HCEC 1CT (cell line): ENCODE results near the gene EPHB2.
"Not testable (repeated sequence)": the region's sequence is repeated elsewhere in the genome, so short reads cannot be mapped to it uniquely, and the experiment has no call there.

Source experiments
- DNase-seq: peaks from one replicate; pipeline ENCODE4 v3.0.0-alpha.2; 2017

The EPHB2 gene

DNA sequence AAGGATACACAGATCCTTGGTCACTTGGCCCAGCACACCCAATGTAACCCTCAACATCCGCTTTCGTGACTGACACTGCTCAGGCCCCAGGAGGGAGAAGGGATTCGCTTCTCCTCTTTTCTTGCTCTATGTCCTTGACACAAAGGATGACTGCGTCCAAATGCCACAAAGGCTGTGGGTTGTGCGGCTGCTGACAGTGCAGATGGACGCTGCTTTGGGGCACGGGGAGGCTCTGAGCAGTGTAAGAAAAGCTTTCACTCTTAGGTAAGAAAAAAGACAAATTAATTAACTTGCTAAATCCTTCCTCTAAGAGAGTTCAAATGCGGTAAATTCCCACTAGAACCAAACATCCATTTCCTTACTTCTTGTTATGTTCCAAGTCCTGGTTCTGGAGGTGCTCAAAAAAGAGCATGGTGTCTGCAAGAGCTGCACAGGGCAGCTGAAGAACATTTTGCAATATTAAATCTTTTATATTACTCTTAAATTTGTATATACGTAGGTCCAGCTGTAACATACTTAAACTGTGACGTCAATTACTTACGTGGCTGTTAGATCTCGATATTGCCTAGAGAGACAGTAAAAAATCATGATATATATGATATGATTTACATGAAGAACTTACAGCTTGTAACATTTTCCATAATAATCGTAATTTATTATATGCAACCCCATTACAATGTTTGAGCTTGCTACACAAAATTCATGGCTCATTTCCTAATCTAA lies 19.4 kb upstream of the EPHB2 start:
- DNase-seq = no peak

GRCh38 chr1:22694172-22694571 lies 16.5 kb upstream of the EPHB2 start:
- DNase-seq = no peak

DNA sequence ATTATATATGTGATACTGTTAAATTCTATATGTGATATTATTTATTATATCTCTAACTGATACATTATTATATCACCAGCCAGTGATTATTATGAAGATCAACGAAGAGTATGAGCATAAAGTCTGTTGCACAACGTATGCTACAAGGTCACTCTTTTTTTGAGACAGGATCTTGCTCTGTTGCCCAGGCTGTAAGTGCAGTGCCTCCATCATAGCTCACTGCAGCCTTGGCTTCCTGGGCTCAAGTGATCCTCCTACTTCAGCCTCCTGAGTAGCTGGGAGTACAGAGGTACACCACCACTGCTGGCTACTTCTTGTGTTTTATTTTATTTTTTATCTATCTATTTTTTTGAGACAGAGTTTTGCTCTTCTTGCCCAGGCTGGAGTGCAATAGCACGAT lies 14.0 kb upstream of the EPHB2 start:
- DNase-seq = no peak

- DNase-seq = no peak
Measured at GRCh38 chr1:22697980-22698379, 12.7 kb upstream of the EPHB2 start.

DNA sequence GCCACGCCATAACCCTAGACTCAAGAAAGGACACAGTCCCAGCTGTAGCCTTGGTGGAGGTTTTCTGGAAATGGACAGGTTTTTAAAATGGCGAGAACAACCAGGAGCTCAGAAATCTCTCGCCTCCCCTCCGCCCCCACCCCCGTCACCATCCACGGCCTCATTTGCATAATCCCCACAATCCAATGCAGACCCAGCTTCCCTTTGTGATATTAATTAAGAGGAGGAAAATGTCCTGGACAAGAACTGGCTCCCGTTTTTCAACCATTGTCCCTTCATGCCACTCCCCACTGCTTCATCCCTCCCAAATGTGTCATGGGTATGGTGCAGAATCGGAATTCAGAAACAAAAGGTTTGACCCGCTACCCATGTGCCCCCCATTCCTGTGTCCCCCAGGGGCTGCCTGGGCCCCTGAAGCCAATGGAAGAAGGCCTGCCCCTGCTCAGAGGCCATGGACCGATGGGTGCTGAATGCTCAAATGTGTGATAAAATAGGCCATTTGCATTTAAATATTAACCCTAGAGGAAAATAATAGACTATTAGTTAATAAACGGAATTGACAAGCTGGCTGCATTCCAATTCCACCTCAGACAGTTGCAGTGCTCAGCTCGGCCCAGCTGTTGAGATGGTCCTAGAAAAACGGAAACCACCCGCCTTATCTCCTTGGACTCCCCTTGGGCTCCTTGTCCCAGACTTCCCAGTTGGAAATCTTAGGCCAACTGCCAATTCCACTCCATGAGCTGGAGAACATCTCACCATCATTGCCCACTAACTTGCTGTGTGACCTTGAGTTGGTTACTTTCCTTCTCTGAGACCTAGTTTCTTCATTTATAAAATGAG lies 10.7 kb upstream of the EPHB2 start:
- DNase-seq = no peak

- no peak for DNase-seq
Measured at GRCh38 chr1:22702296-22703085, 8.1 kb upstream of the EPHB2 start.

DNA sequence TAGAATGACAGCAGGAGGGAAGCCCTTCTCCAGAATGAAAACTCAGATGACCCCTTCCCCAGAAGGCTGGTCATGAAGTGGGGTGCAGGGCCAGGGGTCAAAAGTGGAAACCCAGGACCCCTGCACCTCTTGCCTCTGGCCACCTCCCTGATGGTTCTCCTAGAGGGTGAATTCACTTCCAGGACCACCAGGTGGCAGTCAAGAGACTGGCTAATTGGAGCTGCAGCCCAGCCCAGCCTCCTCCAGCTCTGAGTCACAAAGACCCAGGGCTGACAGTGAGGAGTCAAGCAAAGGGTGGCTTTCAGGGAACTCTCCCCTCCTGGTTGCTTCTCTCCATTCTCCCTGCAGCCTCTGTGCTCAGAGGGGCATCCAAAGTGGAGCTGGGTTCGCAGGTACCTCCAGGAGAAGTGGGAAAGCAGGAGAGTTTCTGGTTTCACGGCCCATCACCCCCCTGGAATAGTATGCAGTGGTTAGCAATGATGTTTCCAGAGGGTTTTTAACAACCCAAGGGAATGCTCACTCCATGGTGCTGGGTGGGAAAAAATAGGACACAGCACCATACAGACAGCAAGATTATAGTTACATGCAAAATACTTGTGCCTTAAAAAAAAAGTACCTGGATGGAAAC lies 6.1 kb upstream of the EPHB2 start:
- peak; percentile 73 for DNase-seq

DNA sequence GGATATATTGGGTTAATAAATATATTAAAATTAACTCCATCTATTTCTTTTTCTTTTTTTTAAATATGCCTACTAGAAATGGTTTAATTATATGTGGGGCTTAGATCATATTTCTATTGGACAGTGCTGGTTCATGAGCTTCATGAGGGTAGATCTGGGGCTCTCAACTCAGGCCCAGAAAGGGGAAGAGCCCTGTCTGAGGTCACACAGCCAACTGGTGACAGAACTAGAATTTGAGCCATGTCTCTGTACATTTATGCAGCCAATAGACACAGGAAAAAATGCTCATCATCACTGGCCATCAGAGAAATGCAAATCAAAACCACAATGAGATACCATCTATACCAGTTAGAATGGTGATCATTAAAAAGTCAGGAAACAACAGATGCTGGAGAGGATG lies 5.1 kb upstream of the EPHB2 start:
- no peak for DNase-seq

DNA sequence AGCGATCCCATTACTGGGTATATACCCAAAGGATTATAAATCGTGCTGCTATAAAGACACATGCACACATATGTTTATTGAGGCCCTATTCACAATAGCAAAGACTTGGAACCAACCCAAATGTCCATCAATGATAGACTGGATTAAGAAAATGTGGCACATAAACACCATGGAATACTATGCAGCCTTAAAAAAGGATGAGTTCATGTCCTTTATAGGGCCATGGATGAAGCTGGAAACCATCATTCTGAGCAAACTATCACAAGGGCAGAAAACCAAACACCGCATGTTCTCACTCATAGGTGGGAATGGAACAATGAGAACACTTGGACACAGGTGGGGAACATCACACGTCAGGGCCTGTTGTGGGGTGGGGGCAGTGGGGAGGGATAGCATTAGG lies 4.5 kb upstream of the EPHB2 start:
- DNase-seq = not testable (repeated sequence)

DNA sequence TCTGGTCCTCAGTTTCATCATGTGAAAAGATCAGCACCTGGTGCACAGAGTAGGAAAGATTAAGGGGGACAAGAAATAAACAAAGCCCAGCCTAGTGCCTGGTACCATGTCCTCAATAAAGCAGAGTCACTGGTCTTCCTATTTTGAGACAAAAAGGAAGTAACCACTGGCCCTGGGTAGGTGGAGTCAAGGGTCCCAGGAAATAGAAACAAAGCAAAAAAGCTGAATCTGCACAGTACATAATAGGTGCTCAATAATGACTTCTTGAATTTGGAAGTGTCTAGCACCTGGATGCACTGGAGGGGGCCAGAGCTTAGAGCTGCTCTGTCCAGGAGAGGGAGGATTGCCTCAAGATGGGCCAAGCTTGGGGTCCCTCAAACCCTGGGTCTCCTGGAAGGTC lies 1.9 kb upstream of the EPHB2 start:
- no peak for DNase-seq

DNA sequence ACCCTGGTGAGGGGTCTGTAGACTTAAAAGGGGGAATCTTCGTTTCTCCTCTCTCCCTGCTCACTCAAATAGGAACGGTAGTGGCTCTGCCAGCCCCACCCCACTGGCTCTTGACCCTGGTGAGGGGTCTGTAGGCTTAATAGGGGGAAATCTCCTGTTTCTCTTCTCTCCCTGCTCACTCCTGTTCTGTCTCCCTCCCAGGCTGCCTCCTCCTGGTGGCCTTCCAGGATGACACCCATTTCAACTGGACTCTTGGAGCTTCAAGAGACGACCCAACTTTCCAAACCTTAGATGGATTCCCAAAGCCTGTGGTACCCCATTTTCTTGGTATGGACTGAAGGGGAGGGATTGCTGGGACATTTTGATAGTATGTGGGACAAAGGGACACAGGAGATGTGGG lies 1.4 kb upstream of the EPHB2 start:
- DNase-seq = no peak

GRCh38 chr1:22709891-22710700 lies 543 bp upstream of the EPHB2 start:
- DNase-seq = peak; percentile 58

DNA sequence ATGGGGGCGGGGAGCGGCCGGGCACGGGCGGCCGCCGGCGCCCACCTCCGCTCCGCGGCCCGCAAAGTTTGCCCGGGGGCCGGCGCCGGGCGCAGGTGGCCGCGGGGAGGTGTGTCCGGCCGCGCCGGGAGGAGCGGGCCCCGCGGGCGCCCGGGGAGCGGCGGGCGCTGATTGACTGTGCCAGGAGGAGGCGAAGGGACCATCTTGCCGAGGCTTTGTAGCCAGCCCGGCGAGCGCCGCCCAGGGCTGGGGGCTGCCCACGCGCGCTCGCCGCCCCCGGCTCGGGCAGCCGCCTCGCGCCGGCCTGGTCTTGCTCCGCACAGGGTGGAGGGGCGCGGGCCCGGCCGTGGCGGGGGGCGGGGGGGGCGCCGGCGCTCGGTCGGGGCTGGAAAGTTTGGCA lies 432 bp downstream of the EPHB2 start:
- DNase-seq = no peak

GRCh38 chr1:22711591-22712501 lies 1.2 kb downstream of the EPHB2 start:
- DNase-seq = no peak

GRCh38 chr1:22712502-22713271 lies 2.0 kb downstream of the EPHB2 start:
- no peak for DNase-seq

DNA sequence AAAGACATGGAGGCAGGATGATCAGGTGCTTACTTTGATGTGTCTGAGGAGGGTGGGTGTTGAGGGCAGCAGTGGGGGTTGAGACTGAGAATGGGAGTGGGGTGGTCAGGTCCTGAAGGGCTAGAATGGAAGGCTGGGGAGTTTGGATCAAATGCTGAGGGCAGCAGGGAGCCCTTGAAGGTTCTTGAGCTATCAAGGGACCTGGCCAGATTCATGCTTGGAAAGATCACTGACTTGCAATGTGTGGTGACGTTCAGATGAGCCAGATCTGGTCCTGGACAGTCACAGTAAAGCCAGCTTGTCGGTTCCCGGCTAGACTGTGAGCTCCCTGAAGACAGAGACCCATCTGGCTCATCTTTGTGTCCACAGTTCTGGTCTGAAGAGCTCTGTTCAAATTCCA lies 3.8 kb downstream of the EPHB2 start:
- DNase-seq = no peak

DNA sequence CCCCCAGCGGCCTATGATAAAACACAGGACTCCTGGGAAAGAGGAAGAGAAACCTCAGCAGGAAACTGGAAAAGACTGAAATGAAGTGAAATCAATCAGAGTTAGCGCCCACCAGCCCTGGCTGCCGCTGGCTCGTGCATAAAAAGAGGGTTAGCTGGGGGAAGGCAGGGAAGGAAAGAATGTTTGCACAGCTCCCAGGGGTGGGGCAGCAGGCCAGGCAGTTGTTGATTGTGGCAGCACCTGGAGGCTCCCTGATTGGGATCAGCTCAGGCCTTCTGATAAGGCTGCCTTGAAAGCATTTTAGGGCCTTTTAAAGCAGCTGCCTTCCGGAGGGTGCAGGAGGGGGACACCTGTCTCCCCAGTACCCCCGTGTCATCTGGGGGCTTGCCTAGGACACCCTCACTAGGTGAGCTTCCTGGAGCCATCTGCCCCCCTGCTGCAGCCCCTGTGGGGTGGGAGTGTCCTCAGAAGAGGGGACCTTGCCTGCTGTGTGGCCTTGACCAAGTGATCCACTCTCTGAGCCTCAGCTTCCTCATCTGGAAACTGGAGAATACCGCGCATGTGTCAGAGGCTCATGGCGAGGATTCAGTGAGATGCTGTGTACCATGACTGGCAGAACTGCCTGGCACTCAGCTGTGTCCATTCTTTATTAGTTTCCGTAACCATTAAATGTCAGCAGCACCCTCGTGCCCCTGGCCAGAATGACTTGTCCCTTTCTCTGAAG lies 6.6 kb downstream of the EPHB2 start:
- DNase-seq = no peak

DNA sequence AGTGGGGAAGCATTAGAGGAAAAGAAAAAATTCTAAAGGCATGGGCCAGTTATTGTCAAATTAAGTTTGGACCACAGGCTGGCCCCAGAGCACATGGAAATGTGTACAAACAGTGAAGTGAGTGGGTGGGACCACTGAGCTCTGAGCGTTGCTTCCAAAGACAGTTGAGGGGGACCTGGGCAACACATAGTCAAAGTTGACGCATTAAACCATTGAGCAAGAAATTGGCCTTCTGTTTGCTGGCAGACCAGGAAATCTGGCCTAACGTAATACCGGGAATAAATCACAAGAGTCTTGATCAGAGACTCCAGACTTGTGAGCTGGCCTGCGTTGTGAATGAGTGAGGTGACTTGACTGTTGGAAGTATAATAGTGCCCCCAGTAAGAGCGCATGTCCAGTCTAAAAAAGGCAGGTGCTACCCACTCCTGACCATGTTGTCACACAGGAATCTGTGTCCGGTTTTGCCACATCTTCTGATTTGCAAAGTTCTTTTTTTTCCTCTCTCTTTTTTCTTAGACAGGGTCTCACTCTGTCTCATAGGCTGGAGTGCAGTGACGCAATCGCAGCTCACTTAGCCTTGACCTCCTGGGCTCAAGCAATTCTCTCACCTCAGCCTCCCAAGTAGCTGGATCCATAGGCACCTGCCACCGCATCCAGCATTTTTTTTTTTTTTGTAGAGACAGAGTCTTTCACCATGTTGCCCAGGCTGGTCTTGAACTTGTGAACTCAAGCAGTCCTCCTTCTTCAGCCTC lies 10.7 kb downstream of the EPHB2 start:
- no peak for DNase-seq
